NB4 (cell line): ENCODE data around the gene PITRM1.
A peak's percentile ranks its signal among the peaks of the same experiment; 100 is the strongest.

Experiments used
- DNase-seq: peaks from one replicate; pipeline ENCODE4 v3.0.0; 2010; ENCODE audit warnings: low read depth
- H3K4me3 ChIP-seq: one replicate; pipeline ENCODE4 v1.5.1; 2011; ENCODE audit warnings: mild to moderate bottlenecking, low read depth, low read length, moderate library complexity
- MYC ChIP-seq: IDR thresholded peaks from 2 replicates; pipeline ENCODE4 v1.6.1; 2011; ENCODE audit warnings: low read depth, low read length
- POLR2A ChIP-seq: IDR thresholded peaks from 2 replicates; pipeline ENCODE4 v1.6.1; 2011; ENCODE audit warnings: mild to moderate bottlenecking; ENCODE audit not compliant: insufficient read length; ENCODE audit errors: extremely low read depth
- TF ChIP-seq, protein P1 (sequence below): IDR thresholded peaks from 2 replicates; pipeline ENCODE4 v1.6.1; 2011; ENCODE audit warnings: low read depth, low read length
- TF ChIP-seq, protein P2 (sequence below): IDR thresholded peaks from one replicate; pipeline ENCODE4 v1.5.1; 2012; ENCODE audit warnings: low read depth, low read length

Gene PITRM1

GRCh38 chr10:3094609-3095036 is 78.0 kb downstream of the PITRM1 start:
- DNase-seq, result no peak

DNA sequence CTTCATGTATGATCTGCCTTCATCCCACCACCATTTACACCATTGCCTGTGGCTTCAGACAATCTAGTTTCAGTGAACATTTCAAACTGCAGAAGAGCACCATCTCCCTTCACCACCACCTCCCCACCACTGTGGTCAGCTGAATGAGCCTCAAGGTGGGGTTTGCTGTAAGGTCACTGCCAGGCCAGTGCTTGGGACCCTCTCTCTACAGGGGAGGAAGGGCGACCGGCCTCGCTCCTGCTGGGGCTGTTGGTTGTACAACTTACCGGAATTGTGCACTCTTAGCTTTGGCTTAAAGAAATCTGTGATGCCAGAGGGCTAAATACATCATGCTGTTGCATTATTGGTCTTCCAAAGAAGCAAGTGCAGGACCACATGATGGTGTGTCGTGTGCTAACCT is 78.6 kb downstream of the PITRM1 start:
- TF ChIP-seq, protein P1, sequence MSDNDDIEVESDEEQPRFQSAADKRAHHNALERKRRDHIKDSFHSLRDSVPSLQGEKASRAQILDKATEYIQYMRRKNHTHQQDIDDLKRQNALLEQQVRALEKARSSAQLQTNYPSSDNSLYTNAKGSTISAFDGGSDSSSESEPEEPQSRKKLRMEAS, result no peak
- TF ChIP-seq, protein P2, sequence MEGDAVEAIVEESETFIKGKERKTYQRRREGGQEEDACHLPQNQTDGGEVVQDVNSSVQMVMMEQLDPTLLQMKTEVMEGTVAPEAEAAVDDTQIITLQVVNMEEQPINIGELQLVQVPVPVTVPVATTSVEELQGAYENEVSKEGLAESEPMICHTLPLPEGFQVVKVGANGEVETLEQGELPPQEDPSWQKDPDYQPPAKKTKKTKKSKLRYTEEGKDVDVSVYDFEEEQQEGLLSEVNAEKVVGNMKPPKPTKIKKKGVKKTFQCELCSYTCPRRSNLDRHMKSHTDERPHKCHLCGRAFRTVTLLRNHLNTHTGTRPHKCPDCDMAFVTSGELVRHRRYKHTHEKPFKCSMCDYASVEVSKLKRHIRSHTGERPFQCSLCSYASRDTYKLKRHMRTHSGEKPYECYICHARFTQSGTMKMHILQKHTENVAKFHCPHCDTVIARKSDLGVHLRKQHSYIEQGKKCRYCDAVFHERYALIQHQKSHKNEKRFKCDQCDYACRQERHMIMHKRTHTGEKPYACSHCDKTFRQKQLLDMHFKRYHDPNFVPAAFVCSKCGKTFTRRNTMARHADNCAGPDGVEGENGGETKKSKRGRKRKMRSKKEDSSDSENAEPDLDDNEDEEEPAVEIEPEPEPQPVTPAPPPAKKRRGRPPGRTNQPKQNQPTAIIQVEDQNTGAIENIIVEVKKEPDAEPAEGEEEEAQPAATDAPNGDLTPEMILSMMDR, result no peak
- no peak for TF ChIP-seq MYC
- no peak for TF ChIP-seq POLR2A
- DNase-seq, result no peak
- H3K4me3 ChIP-seq, result no peak overlapping the region

More at GRCh38 chr10:3094609-3095036, 78.0 kb downstream of the PITRM1 start:
- TF ChIP-seq, protein P2, result no peak
- TF ChIP-seq POLR2A (no peak), MYC (no peak)
- TF ChIP-seq, protein P1, result no peak
- peak overlapping the region; percentile 22 for H3K4me3 ChIP-seq

DNA sequence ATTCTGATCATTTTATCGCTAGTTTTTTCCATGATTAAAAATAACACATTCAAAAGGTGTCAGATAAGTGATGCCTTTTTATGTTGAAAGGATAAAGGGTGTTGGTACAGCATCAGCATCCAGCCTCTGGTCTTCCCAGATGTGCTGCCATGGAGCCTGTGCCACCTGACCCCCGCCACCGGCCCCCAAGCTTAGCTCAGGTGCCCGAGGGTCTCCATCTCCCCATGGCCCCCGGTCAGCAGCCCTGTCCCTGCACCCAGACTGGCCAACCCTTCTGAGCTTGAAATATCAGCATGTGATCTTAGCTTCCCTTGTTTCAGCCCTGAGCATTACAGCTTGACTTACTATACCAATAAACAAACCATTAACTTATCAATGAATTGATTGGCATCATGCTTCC is 80.7 kb downstream of the PITRM1 start:
- no peak overlapping the region for H3K4me3 ChIP-seq
- no peak for DNase-seq
- TF ChIP-seq MYC, result no peak
- TF ChIP-seq POLR2A, result no peak
- TF ChIP-seq, protein P1, result no peak
- TF ChIP-seq, protein P2, result no peak

DNA sequence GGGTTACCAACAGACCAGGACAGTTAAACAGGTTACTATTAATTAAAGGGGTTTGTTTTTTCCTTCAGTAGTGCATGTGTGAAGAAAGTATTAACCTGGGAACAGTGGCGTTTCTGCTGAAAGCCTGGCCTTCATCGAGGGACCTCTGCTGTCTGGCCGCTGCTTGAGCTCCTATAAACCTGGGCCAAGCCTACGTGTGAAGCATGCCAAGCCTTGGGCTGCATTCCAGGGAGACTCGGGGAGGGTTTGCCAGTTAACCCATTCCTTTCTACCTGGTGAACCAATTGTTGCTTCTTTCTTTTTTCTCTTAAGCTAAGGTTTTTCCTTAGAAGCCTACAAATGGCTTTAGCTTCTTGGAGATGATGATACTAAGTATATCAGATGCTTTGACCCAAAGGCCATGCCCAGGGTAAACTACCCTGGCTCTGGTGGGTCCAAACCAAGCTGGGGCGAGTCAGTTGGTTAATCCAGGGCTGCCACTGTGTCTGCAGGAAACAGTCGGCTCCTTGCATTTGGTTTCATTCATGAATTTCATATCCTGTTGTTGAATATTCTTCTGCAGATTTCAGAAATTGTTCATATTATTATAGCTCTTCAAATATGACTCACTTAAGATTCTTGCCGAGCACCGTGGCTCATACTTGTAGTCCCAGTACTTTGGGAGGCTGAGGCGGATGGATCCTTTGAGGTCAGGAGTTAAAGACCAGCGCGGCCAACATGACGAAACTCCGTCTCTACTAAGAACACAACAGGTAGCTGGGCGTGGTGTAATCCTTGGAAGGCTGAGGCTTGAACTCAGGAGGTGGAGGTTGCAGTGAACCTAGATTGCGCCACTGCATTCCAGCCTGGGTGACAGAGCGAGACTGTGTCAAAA is 81.4 kb downstream of the PITRM1 start:
- TF ChIP-seq, protein P1, result no peak
- TF ChIP-seq POLR2A, result no peak
- TF ChIP-seq MYC, result no peak
- TF ChIP-seq, protein P2, result no peak
- no peak overlapping the region for H3K4me3 ChIP-seq
- DNase-seq, result no peak

DNA sequence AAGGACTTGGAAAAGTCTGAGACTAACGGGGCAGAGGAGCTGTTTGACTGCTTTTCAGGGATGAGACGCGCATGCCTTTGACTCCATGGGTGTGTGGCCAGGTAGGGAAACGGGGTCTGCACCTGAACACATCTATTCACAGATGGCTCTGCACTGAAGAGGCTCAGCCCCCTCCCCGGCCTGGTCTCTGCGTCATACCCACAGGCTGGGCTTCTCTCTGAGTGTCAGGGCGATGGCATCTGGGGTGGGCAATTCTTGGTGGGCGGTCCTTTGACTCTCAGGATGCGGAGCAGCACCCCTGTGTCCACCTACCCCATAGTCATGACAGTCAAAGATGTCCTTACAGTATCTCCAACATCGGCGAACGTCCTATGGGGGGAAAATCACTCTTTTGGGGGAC is 82.2 kb downstream of the PITRM1 start:
- no peak for DNase-seq
- H3K4me3 ChIP-seq, result no peak overlapping the region
- no peak for TF ChIP-seq POLR2A
- TF ChIP-seq MYC, result no peak
- TF ChIP-seq, protein P2, result no peak
- TF ChIP-seq, protein P1, result no peak
